ENCODE results near the gene XRN2. TPM values are rescaled to one million over a fixed set of nuclear protein-coding genes. Genes with fewer than 3 reads are reported as not detected.
A peak's percentile ranks its signal among the peaks of the same experiment; 100 is the strongest.

The XRN2 gene
- total and polyA plus RNA-seq, 2 of the 13 experiments (the other 11 are each of a cell fraction or from before 2014, with no cell fraction given): 90.3 to 171 TPM

GRCh38 chr20:21303061-21303871 lies at the start of gene XRN2 (continued):
- peak; percentile 95 for TF ChIP-seq MED8 (CRISPR knock-in tag; IDR thresholded peaks at IDR 0.05; ENCODE audit: insufficient replicate concordance)
- TF ChIP-seq ZBTB7A (CRISPR knock-in tag; IDR thresholded peaks at IDR 0.05): peak; percentile 49; the same call in 1 of the 2 replicates
- TF ChIP-seq SMAD9 (CRISPR knock-in tag; IDR thresholded peaks at IDR 0.05): 0 out of 2 replicates have a peak, but pooled peaks have one; percentile 78
- peak; percentile 86 for TF ChIP-seq ZBTB38 (CRISPR knock-in tag; IDR thresholded peaks at IDR 0.05)
- TF ChIP-seq ZNF674 (CRISPR knock-in tag; IDR thresholded peaks at IDR 0.05; ENCODE audit: low read depth): no peak
- TF ChIP-seq TERF1 (CRISPR knock-in tag; IDR thresholded peaks at IDR 0.05): peak; percentile 94
- TF ChIP-seq RFX5 (IDR thresholded peaks at IDR 0.05; ENCODE audit: low read depth, low read length): peak; percentile 87
- no peak for TF ChIP-seq MTF2 (CRISPR knock-in tag; IDR thresholded peaks at IDR 0.05; ENCODE audit: borderline replicate concordance)
- peak; percentile 80; the same call in 1 of the 2 replicates for TF ChIP-seq ZNF354B (CRISPR knock-in tag; IDR thresholded peaks at IDR 0.05)
- 0 out of 2 replicates have a peak, but pooled peaks have one; percentile 50 for TF ChIP-seq MLLT10 (CRISPR knock-in tag; IDR thresholded peaks at IDR 0.05)
- no peak; the same call in 1 of the 2 replicates for TF ChIP-seq ZNF670 (CRISPR knock-in tag; IDR thresholded peaks at IDR 0.05; ENCODE audit: borderline replicate concordance)
- peak; percentile 57 for TF ChIP-seq SKIL (CRISPR knock-in tag; IDR thresholded peaks at IDR 0.05; ENCODE audit: borderline replicate concordance)
- no peak; the same call in 1 of the 2 replicates for TF ChIP-seq MAZ (IDR thresholded peaks at IDR 0.05; ENCODE audit: borderline replicate concordance, low read depth, low read length)
- TF ChIP-seq MAZ (CRISPR knock-in tag; IDR thresholded peaks at IDR 0.05; ENCODE audit: low read depth): peak; percentile 83
- no peak; the same call in 1 of the 2 replicates for TF ChIP-seq ZNF512B (CRISPR knock-in tag; IDR thresholded peaks at IDR 0.05; ENCODE audit: borderline replicate concordance)
- 0 out of 2 replicates have a peak, but pooled peaks have one; percentile 65 for TF ChIP-seq ZNF570 (CRISPR knock-in tag; IDR thresholded peaks at IDR 0.05; ENCODE audit: borderline replicate concordance)
- no peak for TF ChIP-seq DDIT3 (CRISPR knock-in tag; IDR thresholded peaks at IDR 0.05)
- peak; percentile 82; the same call in 1 of the 2 replicates for TF ChIP-seq IRX3 (CRISPR knock-in tag; IDR thresholded peaks at IDR 0.05; ENCODE audit: borderline replicate concordance, low read depth)
- peak; percentile 92; the same call in 1 of the 2 replicates for TF ChIP-seq ZFP82 (CRISPR knock-in tag; IDR thresholded peaks at IDR 0.05; ENCODE audit: borderline replicate concordance)
- TF ChIP-seq TEAD3 (CRISPR knock-in tag; optimal IDR thresholded peaks at IDR 0.05; ENCODE audit: borderline replicate concordance): peak; percentile 86
- TF ChIP-seq SP5 (CRISPR knock-in tag; IDR thresholded peaks at IDR 0.05; ENCODE audit: borderline replicate concordance, low read depth): peak; percentile 86

Data from HepG2 (cell line).